ENCODE data around the gene RBCK1. TPM values are rescaled to one million over a fixed set of nuclear protein-coding genes. Genes with fewer than 3 reads are reported as not detected.

RBCK1 gene
- total and polyA plus RNA-seq, 9 donors = 53.5 to 86.9 (median 76.6) TPM

- H3K27ac ChIP-seq = no peak overlapping the region
- DNase-seq = no peak
These were observed 11.3 kb upstream of the RBCK1 start for GRCh38 chr20:396619-397431.

GRCh38 chr20:397432-398237 is 10.5 kb upstream of the RBCK1 start:
- no peaks in the 10 kb centered on the region for H3K4me1 ChIP-seq (ENCODE audit: insufficient read depth)
- 87 to 91% (median 88%) methylated on average over 6 of the region's 6 CpGs for WGBS, 3 donors
- H3K9me3 ChIP-seq = no peaks in the 10 kb centered on the region
- intact Hi-C loops (cut with DNase I) = no loop called here
- TF ChIP-seq POLR2A (IDR thresholded peaks at IDR 0.05) (no peak), CTCF (IDR thresholded peaks at IDR 0.05) (no peak), EP300 (IDR thresholded peaks at IDR 0.05) (no peak)
- no peaks in the 10 kb centered on the region for H3K36me3 ChIP-seq
- H3K27me3 ChIP-seq = no peaks in the 10 kb centered on the region
- H3K4me3 ChIP-seq = no peak overlapping the region
- no peak for DNase-seq
- no peak overlapping the region for H3K27ac ChIP-seq

More at GRCh38 chr20:396619-397431, 11.3 kb upstream of the RBCK1 start:
- Histone ChIP-seq H3K27me3 (no peaks in the 10 kb centered on the region), H3K36me3 (no peaks in the 10 kb centered on the region), H3K4me1 (ENCODE audit: insufficient read depth) (no peaks in the 10 kb centered on the region), H3K9me3 (no peaks in the 10 kb centered on the region), H3K4me3 (no peak overlapping the region)
- intact Hi-C loops (cut with DNase I) = no loop called here
- 74 to 86% (median 80%) methylated on average over 4 of the region's 4 CpGs for WGBS, 3 donors
- no peak for TF ChIP-seq EP300 (IDR thresholded peaks at IDR 0.05)
- TF ChIP-seq CTCF (IDR thresholded peaks at IDR 0.05) = no peak
- TF ChIP-seq POLR2A (IDR thresholded peaks at IDR 0.05) = no peak

- Histone ChIP-seq H3K4me1 (ENCODE audit: insufficient read depth) (no peaks in the 10 kb centered on the region), H3K4me3 (no peak overlapping the region)
- WGBS, 3 donors = 94 to 95% (median 94%) methylated on average over 9 of the region's 9 CpGs
These were observed 8.9 kb upstream of the RBCK1 start for GRCh38 chr20:399182-399707.

More at GRCh38 chr20:399182-399707, 8.9 kb upstream of the RBCK1 start:
- no peak for TF ChIP-seq EP300 (IDR thresholded peaks at IDR 0.05)
- no peak for TF ChIP-seq CTCF (IDR thresholded peaks at IDR 0.05)
- no peak for TF ChIP-seq POLR2A (IDR thresholded peaks at IDR 0.05)
- H3K27ac ChIP-seq = no peak overlapping the region
- H3K36me3 ChIP-seq = no peaks in the 10 kb centered on the region
- H3K27me3 ChIP-seq = no peaks in the 10 kb centered on the region
- DNase-seq = no peak
- intact Hi-C loops (cut with DNase I) = no loop called here
- no peaks in the 10 kb centered on the region for H3K9me3 ChIP-seq

All from ovary (tissue), 9 donors.